Activated naive CD8-positive, alpha-beta T cell (primary cell): Measurements from ENCODE around the gene KCNT2.
"Not testable (repeated sequence)": the region's sequence is repeated elsewhere in the genome, so short reads cannot be mapped to it uniquely, and the experiment has no call there.

ENCODE experiments used
- H3K27ac Mint-ChIP-seq: one replicate; pipeline ENCODE4 v1.8.0; 2021; ENCODE audit warnings: mixed read lengths
- H3K27me3 Mint-ChIP-seq: one replicate; pipeline ENCODE4 v1.8.0; 2021; ENCODE audit warnings: mixed read lengths
- H3K36me3 Mint-ChIP-seq: one replicate; pipeline ENCODE4 v1.8.0; 2021; ENCODE audit warnings: mixed read lengths
- H3K4me1 Mint-ChIP-seq: one replicate; pipeline ENCODE4 v1.8.0; 2021; ENCODE audit warnings: low read depth, mixed read lengths
- H3K4me3 Mint-ChIP-seq: one replicate; pipeline ENCODE4 v1.8.0; 2021; ENCODE audit warnings: mild to moderate bottlenecking, mixed read lengths
- H3K9me3 Mint-ChIP-seq: one replicate; pipeline ENCODE4 v1.8.0; 2021; ENCODE audit warnings: low read depth, mixed read lengths

The KCNT2 gene

GRCh38 chr1:196608390-196609369 is at the start of gene KCNT2:
Gene KCNT2, minus strand, starts transcription at chr1:196608440. Its CDS starts 131 bp downstream, at chr1:196608309.
- H3K36me3 Mint-ChIP-seq: no peaks in the 10 kb centered on the region
- no peak within 1 kb of the TSS for H3K4me3 Mint-ChIP-seq
- no peak within 1 kb of the TSS for H3K27ac Mint-ChIP-seq
- peaks cover 23% of the 10 kb centered on the region for H3K27me3 Mint-ChIP-seq
- H3K4me1 Mint-ChIP-seq: peaks cover 7% of the 10 kb centered on the region
- peaks cover 4% of the 10 kb centered on the region for H3K9me3 Mint-ChIP-seq

- H3K4me3 Mint-ChIP-seq: no peak overlapping the region
These were observed 47.3 kb upstream of the KCNT2 start for GRCh38 chr1:196655494-196655893.

GRCh38 chr1:196655071-196655470 is 46.8 kb upstream of the KCNT2 start:
- H3K27ac Mint-ChIP-seq: no peak overlapping the region
- H3K36me3 Mint-ChIP-seq: no peaks in the 10 kb centered on the region
- H3K27me3 Mint-ChIP-seq: peaks cover 2% of the 10 kb centered on the region
- no peak overlapping the region for H3K4me3 Mint-ChIP-seq
- peaks cover 12% of the 10 kb centered on the region for H3K4me1 Mint-ChIP-seq
- H3K9me3 Mint-ChIP-seq: no peaks in the 10 kb centered on the region

More at GRCh38 chr1:196655494-196655893, 47.3 kb upstream of the KCNT2 start:
- Mint-ChIP-seq H3K4me1 (peaks cover 12% of the 10 kb centered on the region), H3K27ac (no peak overlapping the region), H3K27me3 (peaks cover under 1% of the 10 kb centered on the region), H3K36me3 (no peaks in the 10 kb centered on the region), H3K9me3 (no peaks in the 10 kb centered on the region)

- Mint-ChIP-seq H3K27me3 (peaks cover 2% of the 10 kb centered on the region), H3K9me3 (no peaks in the 10 kb centered on the region), H3K27ac (no peak overlapping the region), H3K36me3 (no peaks in the 10 kb centered on the region), H3K4me1 (peaks cover 12% of the 10 kb centered on the region), H3K4me3 (no peak overlapping the region)
These were observed 46.0 kb upstream of the KCNT2 start for GRCh38 chr1:196654271-196654670.

GRCh38 chr1:196651637-196652215 is 43.5 kb upstream of the KCNT2 start, which contains the start of gene CFH:
Gene CFH, plus strand, starts transcription at chr1:196652043. Its CDS starts 75 bp downstream, at chr1:196652118.
- H3K4me1 Mint-ChIP-seq: peaks cover 12% of the 10 kb centered on the region
- H3K4me3 Mint-ChIP-seq: no peak within 1 kb of the TSS
- no peak within 1 kb of the TSS for H3K27ac Mint-ChIP-seq
- no peaks in the 10 kb centered on the region for H3K36me3 Mint-ChIP-seq
- H3K27me3 Mint-ChIP-seq: peaks cover 2% of the 10 kb centered on the region
- no peaks in the 10 kb centered on the region for H3K9me3 Mint-ChIP-seq

- Mint-ChIP-seq H3K4me1 (peaks cover 12% of the 10 kb centered on the region), H3K4me3 (no peak overlapping the region), H3K9me3 (no peaks in the 10 kb centered on the region), H3K36me3 (no peaks in the 10 kb centered on the region), H3K27me3 (peaks cover 2% of the 10 kb centered on the region), H3K27ac (no peak overlapping the region)
These were observed 42.8 kb upstream of the KCNT2 start for GRCh38 chr1:196651079-196651478.

GRCh38 chr1:196650403-196650802 is 42.2 kb upstream of the KCNT2 start:
- H3K9me3 Mint-ChIP-seq: no peaks in the 10 kb centered on the region
- peaks cover 12% of the 10 kb centered on the region for H3K4me1 Mint-ChIP-seq
- H3K36me3 Mint-ChIP-seq: no peaks in the 10 kb centered on the region

GRCh38 chr1:196649990-196650389 is 41.8 kb upstream of the KCNT2 start:
- Mint-ChIP-seq H3K27ac (no peak overlapping the region), H3K9me3 (no peaks in the 10 kb centered on the region), H3K36me3 (no peaks in the 10 kb centered on the region), H3K27me3 (peaks cover 2% of the 10 kb centered on the region), H3K4me3 (no peak overlapping the region), H3K4me1 (peaks cover 12% of the 10 kb centered on the region)

More at GRCh38 chr1:196650403-196650802, 42.2 kb upstream of the KCNT2 start:
- Mint-ChIP-seq H3K4me3 (no peak overlapping the region), H3K27ac (no peak overlapping the region), H3K27me3 (peaks cover 2% of the 10 kb centered on the region)

- Mint-ChIP-seq H3K9me3 (no peaks in the 10 kb centered on the region), H3K27ac (no peak overlapping the region), H3K27me3 (no peaks in the 10 kb centered on the region), H3K4me3 (no peak overlapping the region), H3K36me3 (no peaks in the 10 kb centered on the region), H3K4me1 (no peaks in the 10 kb centered on the region)
These were observed 32.7 kb upstream of the KCNT2 start for GRCh38 chr1:196640976-196641375.

- not testable (repeated sequence) for H3K4me3 Mint-ChIP-seq, H3K4me1 Mint-ChIP-seq, H3K27me3 Mint-ChIP-seq, H3K36me3 Mint-ChIP-seq, H3K9me3 Mint-ChIP-seq, H3K27ac Mint-ChIP-seq
These were observed 31.1 kb upstream of the KCNT2 start for GRCh38 chr1:196639291-196639690.

GRCh38 chr1:196638466-196638865 is 30.2 kb upstream of the KCNT2 start:
- H3K4me1 Mint-ChIP-seq: no peaks in the 10 kb centered on the region
- no peak overlapping the region for H3K27ac Mint-ChIP-seq
- no peaks in the 10 kb centered on the region for H3K9me3 Mint-ChIP-seq
- no peaks in the 10 kb centered on the region for H3K36me3 Mint-ChIP-seq
- H3K4me3 Mint-ChIP-seq: no peak overlapping the region
- no peaks in the 10 kb centered on the region for H3K27me3 Mint-ChIP-seq

GRCh38 chr1:196637606-196638005 is 29.4 kb upstream of the KCNT2 start:
- Mint-ChIP-seq H3K27me3 (no peaks in the 10 kb centered on the region), H3K9me3 (no peaks in the 10 kb centered on the region), H3K36me3 (no peaks in the 10 kb centered on the region), H3K4me1 (no peaks in the 10 kb centered on the region), H3K4me3 (no peak overlapping the region), H3K27ac (no peak overlapping the region)

- H3K27me3 Mint-ChIP-seq: no peaks in the 10 kb centered on the region
- H3K4me3 Mint-ChIP-seq: no peak overlapping the region
- H3K9me3 Mint-ChIP-seq: peaks cover 5% of the 10 kb centered on the region
- H3K27ac Mint-ChIP-seq: no peak overlapping the region
- no peaks in the 10 kb centered on the region for H3K4me1 Mint-ChIP-seq
- H3K36me3 Mint-ChIP-seq: no peaks in the 10 kb centered on the region
These were observed 20.6 kb upstream of the KCNT2 start for GRCh38 chr1:196628838-196629237.

GRCh38 chr1:196623079-196623478 is 14.8 kb upstream of the KCNT2 start:
- H3K27me3 Mint-ChIP-seq: no peaks in the 10 kb centered on the region
- no peaks in the 10 kb centered on the region for H3K4me1 Mint-ChIP-seq
- H3K9me3 Mint-ChIP-seq: peaks cover 2% of the 10 kb centered on the region
- no peaks in the 10 kb centered on the region for H3K36me3 Mint-ChIP-seq
- no peak overlapping the region for H3K4me3 Mint-ChIP-seq
- H3K27ac Mint-ChIP-seq: no peak overlapping the region

GRCh38 chr1:196619721-196620120 is 11.5 kb upstream of the KCNT2 start:
- Mint-ChIP-seq H3K27me3 (no peaks in the 10 kb centered on the region), H3K27ac (no peak overlapping the region), H3K36me3 (no peaks in the 10 kb centered on the region), H3K4me3 (no peak overlapping the region), H3K4me1 (no peaks in the 10 kb centered on the region), H3K9me3 (peaks cover 2% of the 10 kb centered on the region)
